Neural progenitor cell (in vitro differentiated cells): ENCODE data around the gene DRAXIN.

Source experiments
- CTCF ChIP-seq: fragments of 200-600 bp; sonication (generic); IDR thresholded peaks from 2 replicates; pipeline ENCODE4 v1.5.1; 2017; ENCODE audit warnings: antibody characterized with exemption, mild to moderate bottlenecking
- EZH2phosphoT487 ChIP-seq: fragments of 200-600 bp; sonication (generic); IDR thresholded peaks from 2 replicates; pipeline ENCODE4 v1.6.1; 2017; ENCODE audit warnings: antibody characterized with exemption

- TF ChIP-seq CTCF (no peak), EZH2phosphoT487 (no peak)
Observed at GRCh38 chr1:11749996-11750395, 58.5 kb downstream of the DRAXIN start.
